Measurements from ENCODE around the gene SMC3. TPM values are rescaled to one million over a fixed set of nuclear protein-coding genes. Genes with fewer than 3 reads are reported as not detected.

The SMC3 gene
- total and polyA plus RNA-seq, 2 of the 13 experiments (the other 11 are each of a cell fraction or from before 2014, with no cell fraction given), result 11.7 to 48.0 TPM

DNA sequence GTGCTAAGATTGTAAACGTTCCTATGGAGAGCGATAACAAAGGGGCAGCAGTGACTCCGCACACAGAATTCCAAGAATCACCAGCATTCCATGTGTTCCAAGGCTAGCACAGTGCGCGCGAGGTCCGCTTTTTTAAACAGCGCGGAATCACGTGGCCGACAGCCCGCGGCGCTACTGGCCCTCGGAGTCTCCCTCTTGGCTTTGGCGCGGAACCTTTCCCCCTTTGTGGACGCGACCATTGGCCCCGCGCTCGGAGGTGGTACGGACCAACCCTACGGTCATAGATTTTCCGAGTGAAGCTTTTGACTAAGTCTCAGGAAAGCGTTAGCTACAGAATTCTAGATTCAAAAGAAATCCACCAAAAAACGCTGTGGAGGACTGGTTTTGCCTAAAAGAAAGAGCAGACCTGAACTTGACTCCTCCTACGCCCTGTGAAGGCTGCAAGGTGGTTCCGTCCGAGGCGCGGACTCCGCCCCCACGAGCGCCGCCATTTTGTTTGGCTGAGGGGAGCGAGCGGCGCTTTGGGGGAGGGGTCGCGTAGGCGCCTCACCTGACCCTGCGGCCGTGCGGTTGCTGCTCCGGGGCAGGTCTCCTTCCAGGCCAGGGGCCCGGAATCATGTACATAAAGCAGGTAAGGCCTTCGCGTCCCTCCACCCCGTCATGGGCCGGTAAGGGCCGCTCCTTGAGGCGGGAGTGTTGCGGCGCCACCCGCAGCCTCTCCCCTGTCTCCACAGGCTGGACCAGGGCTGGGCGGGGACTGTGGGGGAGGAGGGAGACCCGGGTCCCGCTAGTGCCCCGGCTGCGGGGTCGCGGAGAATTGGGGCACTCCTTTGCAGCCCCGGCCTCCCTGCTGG, at the start of gene SMC3 (continued):
- TF ChIP-seq KIAA2018 (CRISPR knock-in tag; IDR thresholded peaks at IDR 0.05; ENCODE audit: borderline replicate concordance) (no peak), SMARCE1 (IDR thresholded peaks at IDR 0.05; ENCODE audit: borderline replicate concordance) (no peak), ZNF772 (CRISPR knock-in tag; IDR thresholded peaks at IDR 0.05) (no peak), ZFP62 (CRISPR knock-in tag; IDR thresholded peaks at IDR 0.05) (no peak), ZFP36L2 (CRISPR knock-in tag; IDR thresholded peaks at IDR 0.05) (no peak), ZNF335 (CRISPR knock-in tag; IDR thresholded peaks at IDR 0.05) (no peak; the same call in 1 of the 2 replicates), AHDC1 (CRISPR knock-in tag; IDR thresholded peaks at IDR 0.05; ENCODE audit: borderline replicate concordance) (peak; percentile 58; the same call in 1 of the 2 replicates), U2AF1 (optimal IDR thresholded peaks at IDR 0.05; ENCODE audit: low read depth, low read length) (peak; percentile 33), ZNF567 (CRISPR knock-in tag; IDR thresholded peaks at IDR 0.05; ENCODE audit: borderline replicate concordance) (no peak), HES4 (CRISPR knock-in tag; IDR thresholded peaks at IDR 0.05; ENCODE audit: borderline replicate concordance) (peak; percentile 26; the same call in 1 of the 2 replicates), ZNF75D (CRISPR knock-in tag; IDR thresholded peaks at IDR 0.05; ENCODE audit: borderline replicate concordance) (no peak), HMGXB4 (CRISPR knock-in tag; IDR thresholded peaks at IDR 0.05; ENCODE audit: borderline replicate concordance in 1 of 2, low read depth in 1 of 2) (peak; percentile 49 to 54)
